Measurements from ENCODE around the gene MTREX. TPM values are rescaled to one million over a fixed set of nuclear protein-coding genes. Genes with fewer than 3 reads are reported as not detected.

MTREX gene
- total and polyA plus RNA-seq, 2 of the 8 experiments (the other 6 are each of a cell fraction or from before 2014, with no cell fraction given) = 16.0 to 130 TPM

- CTCF ChIA-PET (ENCODE audit: partially characterized antibody) = no interaction called here
- Histone ChIP-seq H3K4me3 (ENCODE audit: extremely low read depth in 1 of 4, insufficient read depth in 2 of 4, low read depth in 3 of 4, low read length in 4 of 4) (no peak overlapping the region), H2BK5ac (ENCODE audit: low read depth, low read length) (no peak overlapping the region), H2BK120ac (replicated peaks; ENCODE audit: low read depth, low read length) (no peak overlapping the region), H3K23me2 (ENCODE audit: low read depth, low read length) (no peaks in the 10 kb centered on the region), H3K27me3 (replicated peaks in 1 of 4; ENCODE audit: control insufficient read depth in 3 of 4, extremely low read depth in 1 of 4, insufficient read depth in 3 of 4, low read length in 3 of 4) (no peaks in the 10 kb centered on the region), H3K4me1 (replicated peaks in 1 of 4; ENCODE audit: control insufficient read depth in 3 of 4, insufficient read depth in 4 of 4, low read length in 3 of 4) (peaks cover 0 to 3% (median 0%) of the 10 kb centered on the region in 4 experiments; a peak in 1 of 7 replicates), H3K36me3 (ENCODE audit: control insufficient read depth in 2 of 4, insufficient read depth in 4 of 4, low read length in 3 of 4) (peaks cover 4 to 47% (median 25%) of the 10 kb centered on the region in 4 experiments; a peak in 7 of 8 replicates), H3K4ac (replicated peaks; ENCODE audit: insufficient read length, low read depth, low read length) (no peak overlapping the region), H3K4me2 (ENCODE audit: insufficient read depth in 1 of 2, low read depth in 2 of 2, low read length in 2 of 2) (no peak overlapping the region), H3K9ac (replicated peaks in 1 of 4; ENCODE audit: extremely low read depth in 1 of 4, low read depth in 3 of 4, low read length in 3 of 4) (no peak overlapping the region), H3K56ac (replicated peaks; ENCODE audit: insufficient read length, low read depth, low read length) (no peak overlapping the region), H4K8ac (ENCODE audit: extremely low read depth, insufficient read depth, low read length) (no peak overlapping the region), H2BK12ac (ENCODE audit: low read depth, low read length) (no peak overlapping the region), H3K23ac (ENCODE audit: insufficient read length) (no peak overlapping the region), H3K79me2 (ENCODE audit: control insufficient read depth in 1 of 2, insufficient read depth in 2 of 2, low read length in 2 of 2) (0 out of 4 replicates have a peak, but pooled peaks cover 0 to under 1% of the 10 kb centered on the region in 2 experiments), H4K20me1 (replicated peaks in 1 of 2; ENCODE audit: control insufficient read depth in 1 of 2, insufficient read depth in 2 of 2, low read length in 2 of 2) (no peaks in the 10 kb centered on the region), H3K79me1 (ENCODE audit: low read depth, low read length) (no peaks in the 10 kb centered on the region), H2AFZ (ENCODE audit: low read length) (no peak overlapping the region), H2BK15ac (ENCODE audit: low read length) (no peak overlapping the region), H4K5ac (ENCODE audit: insufficient read length, low read depth, low read length) (no peak overlapping the region), H3K27ac (ENCODE audit: low read depth, low read length) (no peak overlapping the region), H3K9me3 (ENCODE audit: insufficient read depth in 2 of 2, low read depth in 1 of 2, low read length in 1 of 2) (peaks cover 11 to 13% of the 10 kb centered on the region in 2 experiments), H4K91ac (replicated peaks; ENCODE audit: insufficient read length, low read length) (no peak overlapping the region), H3K14ac (ENCODE audit: insufficient read length) (no peak overlapping the region), H2BK20ac (ENCODE audit: low read length) (no peak overlapping the region), H2AK5ac (ENCODE audit: low read depth, low read length) (no peak overlapping the region), H3K18ac (ENCODE audit: extremely low read depth, low read length) (no peak overlapping the region)
- DNase-seq (ENCODE audit: low read depth in 1 of 2, low spot score in 2 of 2) (no peak), FAIRE-seq (no peak)
- WGBS, 2 experiments (ENCODE audit: extremely low coverage in 1 of 2, insufficient coverage in 1 of 2, insufficient read length in 1 of 2, insufficient replicate concordance in 2 of 2, low coverage in 1 of 2, low lambda C conversion rate in 2 of 2, missing lambda C conversion rate in 1 of 2) = 92% methylated on average over 2 of the region's 2 CpGs; no CpG with 5 or more reads in 1 of the 2 experiments
- POLR2A ChIA-PET (ENCODE audit: partially characterized antibody) = no interaction called here
- no peak for TF ChIP-seq NRF1 (IDR thresholded peaks at IDR 0.05; ENCODE audit: low read depth, low read length)
- no peak for TF ChIP-seq RNF2 (IDR thresholded peaks at IDR 0.05; ENCODE audit: borderline replicate concordance, low read depth, low read length, missing control alignments, poor library complexity, severe bottlenecking)
- TF ChIP-seq BCL11A (IDR thresholded peaks at IDR 0.05; ENCODE audit: low read depth in 2 of 2, low read length in 2 of 2) = no peak
- TF ChIP-seq CHD2 (IDR thresholded peaks at IDR 0.05; ENCODE audit: low read length) = no peak
- TF ChIP-seq TAF1 (IDR thresholded peaks at IDR 0.05; ENCODE audit: low read depth, low read length) = no peak
- TF ChIP-seq HDAC6 (IDR thresholded peaks at IDR 0.05; ENCODE audit: low read depth, low read length) = no peak
- TF ChIP-seq JUND (IDR thresholded peaks at IDR 0.05; ENCODE audit: low read length) = no peak
- TF ChIP-seq BRCA1 (IDR thresholded peaks at IDR 0.05; ENCODE audit: low read depth, low read length) = no peak
- no peak for TF ChIP-seq FOSL1 (IDR thresholded peaks at IDR 0.05; ENCODE audit: insufficient read depth, low read depth, low read length)
- TF ChIP-seq SUZ12 (IDR thresholded peaks at IDR 0.05; ENCODE audit: low read length) = no peak
- TF ChIP-seq SP1 (IDR thresholded peaks at IDR 0.05; ENCODE audit: low read depth, low read length) = no peak
- TF ChIP-seq CBX5 (IDR thresholded peaks at IDR 0.05; ENCODE audit: low read depth, low read length) = no peak
- TF ChIP-seq CHD1 (IDR thresholded peaks at IDR 0.05; ENCODE audit: low read depth, low read length) = no peak
- no peak for TF ChIP-seq KDM5A (IDR thresholded peaks at IDR 0.05; ENCODE audit: low read length)
- TF ChIP-seq MAX (IDR thresholded peaks at IDR 0.05) = no peak
Measured at GRCh38 chr5:55391707-55392106, 83.9 kb downstream of the MTREX start.
